Measurements from ENCODE around the gene ANKRD31.
"Not testable (repeated sequence)": the region's sequence is repeated elsewhere in the genome, so short reads cannot be mapped to it uniquely, and the experiment has no call there.

The ANKRD31 gene

GRCh38 chr5:75156585-75156984 is 80.1 kb downstream of the ANKRD31 start:
- DNase-seq: no peak

- no peak for DNase-seq
Observed at GRCh38 chr5:75152860-75153259, 83.8 kb downstream of the ANKRD31 start.

GRCh38 chr5:75148051-75148450 is 88.6 kb downstream of the ANKRD31 start:
- no peak for DNase-seq

- no peak for DNase-seq
Observed at GRCh38 chr5:75142566-75143136, 94.0 kb downstream of the ANKRD31 start.

- DNase-seq: no peak
Observed at GRCh38 chr5:75140277-75140676, 96.4 kb downstream of the ANKRD31 start.

- no peak for DNase-seq
Observed at GRCh38 chr5:75138689-75139088, 98.0 kb downstream of the ANKRD31 start.

- DNase-seq: no peak
Observed at GRCh38 chr5:75130818-75131349, 105.8 kb downstream of the ANKRD31 start.

- no peak for DNase-seq
Observed at GRCh38 chr5:75116856-75117255, 119.8 kb downstream of the ANKRD31 start.

GRCh38 chr5:75114311-75114710 is 122.4 kb downstream of the ANKRD31 start:
- not testable (repeated sequence) for DNase-seq

- no peak for DNase-seq
Observed at GRCh38 chr5:75113354-75114113, 123.1 kb downstream of the ANKRD31 start.

- DNase-seq: no peak
Observed at GRCh38 chr5:75108931-75109596, 127.6 kb downstream of the ANKRD31 start.

GRCh38 chr5:75108515-75108914 is 128.2 kb downstream of the ANKRD31 start:
- no peak for DNase-seq

- not testable (repeated sequence) for DNase-seq
Observed at GRCh38 chr5:75095956-75096355, 140.7 kb downstream of the ANKRD31 start.

- no peak for DNase-seq
Observed at GRCh38 chr5:75091597-75091996, 145.1 kb downstream of the ANKRD31 start.

- no peak for DNase-seq
Observed at GRCh38 chr5:75089662-75090061, 147.0 kb downstream of the ANKRD31 start.

GRCh38 chr5:75089137-75089536 is 147.5 kb downstream of the ANKRD31 start:
- DNase-seq: no peak

- no peak for DNase-seq
Observed at GRCh38 chr5:75088648-75089047, 148.0 kb downstream of the ANKRD31 start.

GRCh38 chr5:75081510-75081909 is 155.2 kb downstream of the ANKRD31 start:
- no peak for DNase-seq

- not testable (repeated sequence) for DNase-seq
Observed at GRCh38 chr5:75079346-75079745, 157.3 kb downstream of the ANKRD31 start.

GRCh38 chr5:75078027-75078426 is 158.7 kb downstream of the ANKRD31 start:
- no peak for DNase-seq

GRCh38 chr5:75072061-75072460 is 164.6 kb downstream of the ANKRD31 start:
- no peak for DNase-seq

- no peak for DNase-seq
Observed at GRCh38 chr5:75071100-75071499, 165.6 kb downstream of the ANKRD31 start.

All from amygdala (tissue), 56 donors.